Endothelial cell of umbilical vein (primary cell): ENCODE data around the gene FOLR1. TPM values are rescaled to one million over a fixed set of nuclear protein-coding genes. Genes with fewer than 3 reads are reported as not detected.
"Not testable (repeated sequence)": the region's sequence is repeated elsewhere in the genome, so short reads cannot be mapped to it uniquely, and the experiment has no call there.

Experiments used
- BruUV-seq: library from RNA; stranded (reverse); fragments of 400-500 nt; replicated peaks from 2 replicates; lab custom pipeline; 2021; lab: Mats Ljungman, UMichigan
- CTCF ChIA-PET: fragments of 300-600, 350-600 bp; sonication (Branson Sonifier 250); formaldehyde crosslinking; loops from one replicate; lab custom pipeline; 2021; ENCODE audit warnings: antibody characterized with exemption, inconsistent platforms; lab: Charles Lee
- POLR2A ChIA-PET: fragments of 300-600, 350-600 bp; sonication (Branson Sonifier 250); formaldehyde crosslinking; loops from one replicate; lab custom pipeline; 2021; ENCODE audit warnings: antibody characterized with exemption, inconsistent platforms; lab: Charles Lee
- DNase-seq: peaks from one replicate; pipeline ENCODE4 v3.0.0-alpha.2; 2011; ENCODE audit warnings: low read depth, low spot score
- FAIRE-seq: peaks from 2 replicates; lab custom pipeline; 2011; peaks lifted over from hg19 to GRCh38; lab: Jason Lieb, UNC
- H2AFZ ChIP-seq: 2 replicates; pipeline ENCODE4 v1.6.0; 2012; ENCODE audit warnings: low read depth, low read length, control low read depth, inconsistent platforms
- H3K27ac ChIP-seq: 2 replicates; pipeline ENCODE4 v1.5.1; 2011; ENCODE audit warnings: low read depth, mild to moderate bottlenecking, control low read depth, low read length, moderate library complexity; ENCODE audit not compliant: insufficient read depth
- H3K27me3 ChIP-seq, 2 experiments: 2 replicates each; pipeline versions ENCODE4 v1.6.0 to v1.6.1; 2011; ENCODE audit warnings: low read length in 2 of 2, mixed read lengths in 1 of 2; ENCODE audit not compliant: control insufficient read depth in 2 of 2, insufficient read depth in 2 of 2
- H3K36me3 ChIP-seq, 2 experiments: 2 replicates in 1 of 2; 3 replicates in 1 of 2; pipeline ENCODE4 v1.5.1; 2011; ENCODE audit warnings: low read length in 2 of 2, mild to moderate bottlenecking in 1 of 2, moderate library complexity in 1 of 2; ENCODE audit not compliant: control insufficient read depth in 2 of 2, insufficient read depth in 2 of 2; ENCODE audit errors: extremely low read depth in 1 of 2
- H3K4me1 ChIP-seq: 3 replicates; pipeline ENCODE4 v1.5.1; 2011; ENCODE audit warnings: mild to moderate bottlenecking, low read length; ENCODE audit not compliant: control insufficient read depth, insufficient read depth; ENCODE audit errors: extremely low read depth
- H3K4me2 ChIP-seq: 2 replicates; pipeline ENCODE4 v1.6.1; 2011; ENCODE audit warnings: low read length, control low read depth, mixed read lengths; ENCODE audit not compliant: insufficient read depth
- H3K4me3 ChIP-seq, 3 experiments: fragments of 200-600 bp in 1 of 3; sonication (generic), shearing (Covaris generic) in 1 of 3; replicated peaks in 1 of 3; 2 replicates each; pipeline ENCODE4 v1.5.1; 2011 to 2016; ENCODE audit warnings: control low read depth in 3 of 3, low read length in 3 of 3, mild to moderate bottlenecking in 2 of 3, inconsistent platforms in 1 of 3, low read depth in 1 of 3, moderate library complexity in 1 of 3; ENCODE audit not compliant: insufficient read depth in 1 of 3
- H3K79me2 ChIP-seq: 2 replicates; pipeline ENCODE4 v1.6.0; 2012; ENCODE audit warnings: low read length, inconsistent platforms; ENCODE audit not compliant: control insufficient read depth, insufficient read depth
- H3K9ac ChIP-seq: replicated peaks from 2 replicates; pipeline ENCODE3; 2011; ENCODE audit warnings: low read length, control low read depth; ENCODE audit not compliant: insufficient read depth; ENCODE audit errors: extremely low read depth
- H3K9me1 ChIP-seq: replicated peaks from 3 replicates; pipeline ENCODE4 v1.6.0; 2011; ENCODE audit warnings: mild to moderate bottlenecking, low read length; ENCODE audit not compliant: control insufficient read depth, insufficient read depth; ENCODE audit errors: extremely low read depth
- H3K9me3 ChIP-seq: replicated peaks from 2 replicates; pipeline ENCODE4 v1.5.1; 2012; ENCODE audit warnings: low read length, inconsistent platforms; ENCODE audit not compliant: control insufficient read depth, insufficient read depth
- H4K20me1 ChIP-seq: replicated peaks from 2 replicates; pipeline ENCODE3; 2011; ENCODE audit warnings: mild to moderate bottlenecking, low read length; ENCODE audit not compliant: control insufficient read depth, insufficient read depth; ENCODE audit errors: extremely low read depth
- FOS ChIP-seq: IDR thresholded peaks from 2 replicates; pipeline ENCODE4 v1.6.1; 2011; ENCODE audit warnings: mild to moderate bottlenecking, low read length, moderate library complexity, borderline replicate concordance; ENCODE audit not compliant: insufficient read depth
- MYC ChIP-seq: IDR thresholded peaks from one replicate; pipeline ENCODE4 v1.6.1; 2011; ENCODE audit warnings: mild to moderate bottlenecking, low read depth, low read length
- POLR2A ChIP-seq: IDR thresholded peaks from 2 replicates; pipeline ENCODE4 v1.6.1; 2012; ENCODE audit warnings: low read depth, mild to moderate bottlenecking, control low read depth, low read length
- dilution Hi-C: fragments of 300-500 bp; cut with MboI; formaldehyde crosslinking; loops from one replicate; pipeline ENCODE4 v1.15.0; 2019; ENCODE audit warnings: low sequenced_read_pairs; ENCODE audit not compliant: extremely low pct_ligation_motif_present
- intact Hi-C: fragments of 100-400 bp; cut with micrococcal nuclease; formaldehyde crosslinking; loops from one replicate; pipeline ENCODE4 v1.10.0; 2022
- polyA plus RNA-seq, 4 experiments: library from polyadenylated mRNA; depleted of rRNA in 3 of 4; stranded (reverse) in 3 of 4; unstranded in 1 of 4; fragments of >200 nt; gene quantifications; 2 replicates each; pipeline versions ENCODE4 v1.2.1 to v1.2.3, GENCODE V29; 2011 to 2012; ENCODE audit warnings: missing spikeins in 1 of 4
- total RNA-seq: library from RNA; stranded (reverse); gene quantifications from 2 replicates; pipeline ENCODE4 v1.2.3, GENCODE V29; 2021

The FOLR1 gene
- total and polyA plus RNA-seq, 2 donors (not counting 3 experiments of a cell fraction or from before 2014, with no cell fraction given) = not detected

- Histone ChIP-seq H3K27me3 (peaks cover 0 to 1% of the 10 kb centered on the region in 2 experiments), H4K20me1 (no peaks in the 10 kb centered on the region), H3K4me3 (no peak overlapping the region), H3K9me3 (no peaks in the 10 kb centered on the region), H3K79me2 (no peaks in the 10 kb centered on the region), H3K9ac (no peak overlapping the region), H3K4me2 (no peak overlapping the region), H3K36me3 (no peaks in the 10 kb centered on the region), H2AFZ (no peak overlapping the region), H3K4me1 (no peaks in the 10 kb centered on the region), H3K27ac (no peak overlapping the region), H3K9me1 (no peaks in the 10 kb centered on the region)
- DNase-seq = no peak
- POLR2A ChIA-PET = no interaction called here
- dilution Hi-C loops = no loop called here
- no peak for FAIRE-seq
- intact Hi-C loops = no loop called here
- TF ChIP-seq MYC = no peak
- CTCF ChIA-PET = interaction anchor here (0.8 to 1.6 kb wide), 2 partner anchors 165 to 220 kb away, joined by 3 to 5 read pairs; no protein-coding TSS in a partner anchor
- BruUV-seq = no TSS peak
Measured at GRCh38 chr11:72190631-72191071, 1.3 kb upstream of the FOLR1 start.

GRCh38 chr11:72195518-72196270 is 3.8 kb downstream of the FOLR1 start:
- POLR2A ChIA-PET = no interaction called here
- Histone ChIP-seq H3K27me3 (no peaks in the 10 kb centered on the region), H3K27ac (no peak overlapping the region), H3K36me3 (no peaks in the 10 kb centered on the region), H3K9me1 (no peaks in the 10 kb centered on the region), H3K4me2 (no peak overlapping the region), H3K79me2 (no peaks in the 10 kb centered on the region), H3K9me3 (no peaks in the 10 kb centered on the region), H3K9ac (no peak overlapping the region), H3K4me3 (no peak overlapping the region), H2AFZ (no peak overlapping the region), H3K4me1 (no peaks in the 10 kb centered on the region), H4K20me1 (no peaks in the 10 kb centered on the region)
- dilution Hi-C loops (no loop called here), intact Hi-C loops (no loop called here)
- TF ChIP-seq POLR2A = no peak
- no peak for TF ChIP-seq MYC
- no peak for TF ChIP-seq FOS
- CTCF ChIA-PET = interaction anchor here (1.2 to 2.6 kb wide), 2 partner anchors 9 to 12 kb away, joined by 3 to 11 read pairs; no protein-coding TSS in a partner anchor
- DNase-seq (no peak), FAIRE-seq (no peak)
- no TSS peak for BruUV-seq

- dilution Hi-C loops, H3K79me2 ChIP-seq, H3K4me3 ChIP-seq, H3K27me3 ChIP-seq, POLR2A ChIA-PET, DNase-seq, BruUV-seq, H3K9ac ChIP-seq, intact Hi-C loops, H4K20me1 ChIP-seq, H2AFZ ChIP-seq, H3K9me3 ChIP-seq, H3K27ac ChIP-seq, H3K4me2 ChIP-seq, H3K4me1 ChIP-seq, H3K36me3 ChIP-seq, CTCF ChIA-PET, FAIRE-seq, H3K9me1 ChIP-seq: not testable (repeated sequence)
Measured at GRCh38 chr11:72201445-72201844, 9.5 kb downstream of the FOLR1 start.
